WTC11 (cell line): ENCODE measurements around the gene RING1. TPM values are rescaled to one million over a fixed set of nuclear protein-coding genes. Genes with fewer than 3 reads are reported as not detected.

Experiments
- ATAC-seq: fragments of 200-7000 bp; cut with Tn5 transposase; 2 replicates; pipeline ENCODE4 v1.10.0; 2021; ENCODE audit warnings: mild to moderate bottlenecking, moderate library complexity
- CTCF ChIA-PET: fragments of 300-600 bp; sonication (Branson Sonifier 250); formaldehyde crosslinking; loops from one replicate; lab custom pipeline; 2021; ENCODE audit warnings: antibody characterized with exemption; lab: Charles Lee
- POLR2A ChIA-PET: fragments of 350-600 bp; sonication (Branson Sonifier 250); formaldehyde crosslinking; loops from one replicate; lab custom pipeline; 2021; ENCODE audit warnings: antibody characterized with exemption; lab: Charles Lee
- DNase-seq: peaks from one replicate; pipeline ENCODE4 v3.0.0; 2021; ENCODE audit warnings: low spot score
- H3K27ac Mint-ChIP-seq: 2 replicates; pipeline ENCODE4 v1.8.0; 2021; ENCODE audit warnings: mixed read lengths
- H3K27me3 Mint-ChIP-seq: 2 replicates; pipeline ENCODE4 v1.8.0; 2021; ENCODE audit warnings: low read depth, mild to moderate bottlenecking, moderate library complexity, mixed read lengths
- H3K36me3 Mint-ChIP-seq: 2 replicates; pipeline ENCODE4 v1.8.0; 2021; ENCODE audit warnings: mixed read lengths
- H3K4me1 Mint-ChIP-seq: 2 replicates; pipeline ENCODE4 v1.8.0; 2022; ENCODE audit warnings: mixed read lengths
- H3K4me3 Mint-ChIP-seq: 2 replicates; pipeline ENCODE4 v1.8.0; 2021; ENCODE audit warnings: mild to moderate bottlenecking, moderate library complexity, mixed read lengths
- H3K9me3 Mint-ChIP-seq: 2 replicates; pipeline ENCODE4 v1.8.0; 2021; ENCODE audit warnings: mixed read lengths
- CREB1 ChIP-seq: sonication (generic); formaldehyde crosslinking; IDR thresholded peaks from 2 replicates; pipeline ENCODE4 v1.8.0; 2023; ENCODE audit warnings: mild to moderate bottlenecking, missing genetic modification reagents
- FOXK1 ChIP-seq: sonication (generic); formaldehyde crosslinking; IDR thresholded peaks from 2 replicates; pipeline ENCODE4 v1.8.0; 2022; ENCODE audit warnings: mild to moderate bottlenecking, moderate library complexity, missing genetic modification reagents
- GTF2I ChIP-seq: fragments of 250-450 bp; sonication (Bioruptor Pico); conservative IDR thresholded peaks from 2 replicates; pipeline ENCODE4 v1.4.0; 2021; ENCODE audit warnings: mild to moderate bottlenecking
- HMGA2 ChIP-seq: fragments of 250-450 bp; sonication (Bioruptor Pico); IDR thresholded peaks from 2 replicates; pipeline ENCODE4 v1.4.0; 2021; ENCODE audit warnings: mild to moderate bottlenecking, moderate library complexity
- JAZF1 ChIP-seq: fragments of 250-450 bp; sonication (Bioruptor Pico); IDR thresholded peaks from 2 replicates; pipeline ENCODE4 v1.9.0; 2021; ENCODE audit warnings: moderate library complexity, mild to moderate bottlenecking, inconsistent platforms
- JUN ChIP-seq: sonication (generic); formaldehyde crosslinking; IDR thresholded peaks from 2 replicates; pipeline ENCODE4 v1.8.0; 2023; ENCODE audit warnings: mild to moderate bottlenecking, missing genetic modification reagents
- MYBL2 ChIP-seq: sonication (generic); formaldehyde crosslinking; IDR thresholded peaks from 2 replicates; pipeline ENCODE4 v1.8.1; 2023; ENCODE audit warnings: mild to moderate bottlenecking, moderate library complexity, missing genetic modification reagents
- NFATC4 ChIP-seq: fragments of 250-450 bp; sonication (Bioruptor Pico); IDR thresholded peaks from 2 replicates; pipeline ENCODE4 v1.9.0; 2021; ENCODE audit warnings: mild to moderate bottlenecking
- NR1H2 ChIP-seq: sonication (generic); formaldehyde crosslinking; IDR thresholded peaks from 2 replicates; pipeline ENCODE4 v1.9.0; 2021; ENCODE audit warnings: mild to moderate bottlenecking, moderate library complexity, missing genetic modification reagents
- NR3C1 ChIP-seq: sonication (generic); formaldehyde crosslinking; conservative IDR thresholded peaks from 2 replicates; pipeline ENCODE4 v1.8.1; 2023; ENCODE audit warnings: low read depth, mild to moderate bottlenecking, missing genetic modification reagents
- ZNF219 ChIP-seq: sonication (generic); formaldehyde crosslinking; IDR thresholded peaks from 2 replicates; pipeline ENCODE4 v1.8.0; 2023; ENCODE audit warnings: missing genetic modification reagents, mild to moderate bottlenecking, borderline replicate concordance
- ZNF317 ChIP-seq: sonication (generic); formaldehyde crosslinking; IDR thresholded peaks from 2 replicates; pipeline ENCODE4 v1.8.1; 2023; ENCODE audit warnings: low read depth, mild to moderate bottlenecking, moderate library complexity, missing genetic modification reagents, borderline replicate concordance
- ZNF671 ChIP-seq: fragments of 250-450 bp; sonication (Bioruptor Pico); IDR thresholded peaks from 2 replicates; pipeline ENCODE4 v1.8.0; 2021; ENCODE audit warnings: mild to moderate bottlenecking
- total RNA-seq: library from RNA; stranded (reverse); gene quantifications from 3 replicates; pipeline ENCODE4 v1.2.3, GENCODE V29; 2021
- TF ChIP-seq, protein P1 (sequence below): fragments of 250-450 bp; sonication (Bioruptor Pico); IDR thresholded peaks from 2 replicates; pipeline ENCODE4 v1.9.0; 2021; ENCODE audit warnings: mild to moderate bottlenecking
- TF ChIP-seq, protein P2 (sequence below): sonication (generic); formaldehyde crosslinking; IDR thresholded peaks from 2 replicates; pipeline ENCODE4 v1.8.0; 2022; ENCODE audit warnings: mild to moderate bottlenecking, missing genetic modification reagents
- TF ChIP-seq, protein P3 (sequence below): sonication (generic); formaldehyde crosslinking; IDR thresholded peaks from 2 replicates; pipeline ENCODE4 v1.8.1; 2022; ENCODE audit warnings: mild to moderate bottlenecking, missing genetic modification reagents, moderate library complexity, borderline replicate concordance
- TF ChIP-seq, protein P4 (sequence below): sonication (generic); formaldehyde crosslinking; IDR thresholded peaks from 2 replicates; pipeline ENCODE4 v1.8.0; 2022; ENCODE audit warnings: mild to moderate bottlenecking, missing genetic modification reagents
- TF ChIP-seq, protein P5 (sequence below): sonication (generic); formaldehyde crosslinking; IDR thresholded peaks from 2 replicates; pipeline ENCODE4 v1.8.1; 2022; ENCODE audit warnings: low read depth, mild to moderate bottlenecking, moderate library complexity, missing genetic modification reagents, borderline replicate concordance
- TF ChIP-seq, protein P6 (sequence below): fragments of 250-450 bp; sonication (Bioruptor Pico); IDR thresholded peaks from 2 replicates; pipeline ENCODE4 v1.9.0; 2021; ENCODE audit warnings: mild to moderate bottlenecking
- TF ChIP-seq, protein P7 (sequence below): sonication (generic); formaldehyde crosslinking; IDR thresholded peaks from 2 replicates; pipeline ENCODE4 v1.8.0; 2022; ENCODE audit warnings: missing genetic modification reagents
- TF ChIP-seq, protein P8 (sequence below): fragments of 200-600 bp; IDR thresholded peaks from 2 replicates; pipeline ENCODE4 v1.8.0; 2022; ENCODE audit warnings: antibody characterized with exemption

Gene RING1
- total RNA-seq, 1 experiment from 2014 or later: 26.6 TPM

DNA sequence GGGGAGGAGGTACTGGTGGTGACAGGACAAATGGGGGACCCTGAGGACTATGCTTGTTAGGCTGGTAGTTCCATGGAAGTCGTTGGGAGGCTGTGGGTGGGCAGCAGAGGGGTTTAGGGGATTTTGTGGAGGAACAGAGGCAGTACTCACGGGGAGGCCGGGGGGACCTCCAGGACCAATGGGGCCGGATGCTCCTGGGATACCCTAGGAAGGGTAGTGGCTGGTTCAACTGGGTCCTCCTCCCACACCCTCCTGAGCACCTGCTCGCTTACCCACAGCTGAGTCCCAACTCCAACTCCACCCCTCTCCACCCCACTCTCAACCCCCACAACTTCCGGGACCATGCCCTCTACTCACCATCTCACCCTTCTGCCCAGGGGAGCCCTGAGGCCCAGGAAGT lies 41.9 kb upstream of the RING1 start:
- Mint-ChIP-seq H3K27ac (no peak overlapping the region), H3K36me3 (no peaks in the 10 kb centered on the region), H3K27me3 (peaks cover 20% of the 10 kb centered on the region), H3K4me3 (no peak overlapping the region), H3K4me1 (peaks cover 13% of the 10 kb centered on the region), H3K9me3 (no peaks in the 10 kb centered on the region)
- CTCF ChIA-PET: no interaction called here
- ATAC-seq (no peak), DNase-seq (no peak)
- POLR2A ChIA-PET: no interaction called here
- no peak for TF ChIP-seq JUN (CRISPR knock-in tag)
- TF ChIP-seq, protein P1, sequence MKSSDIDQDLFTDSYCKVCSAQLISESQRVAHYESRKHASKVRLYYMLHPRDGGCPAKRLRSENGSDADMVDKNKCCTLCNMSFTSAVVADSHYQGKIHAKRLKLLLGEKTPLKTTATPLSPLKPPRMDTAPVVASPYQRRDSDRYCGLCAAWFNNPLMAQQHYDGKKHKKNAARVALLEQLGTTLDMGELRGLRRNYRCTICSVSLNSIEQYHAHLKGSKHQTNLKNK: no peak
- TF ChIP-seq HMGA2: no peak
- TF ChIP-seq ZNF219 (CRISPR knock-in tag): no peak
- TF ChIP-seq GTF2I: no peak
- no peak for TF ChIP-seq ZNF317 (CRISPR knock-in tag)
- TF ChIP-seq, protein P2, sequence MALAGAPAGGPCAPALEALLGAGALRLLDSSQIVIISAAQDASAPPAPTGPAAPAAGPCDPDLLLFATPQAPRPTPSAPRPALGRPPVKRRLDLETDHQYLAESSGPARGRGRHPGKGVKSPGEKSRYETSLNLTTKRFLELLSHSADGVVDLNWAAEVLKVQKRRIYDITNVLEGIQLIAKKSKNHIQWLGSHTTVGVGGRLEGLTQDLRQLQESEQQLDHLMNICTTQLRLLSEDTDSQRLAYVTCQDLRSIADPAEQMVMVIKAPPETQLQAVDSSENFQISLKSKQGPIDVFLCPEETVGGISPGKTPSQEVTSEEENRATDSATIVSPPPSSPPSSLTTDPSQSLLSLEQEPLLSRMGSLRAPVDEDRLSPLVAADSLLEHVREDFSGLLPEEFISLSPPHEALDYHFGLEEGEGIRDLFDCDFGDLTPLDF (CRISPR knock-in tag): no peak
- TF ChIP-seq, protein P3, sequence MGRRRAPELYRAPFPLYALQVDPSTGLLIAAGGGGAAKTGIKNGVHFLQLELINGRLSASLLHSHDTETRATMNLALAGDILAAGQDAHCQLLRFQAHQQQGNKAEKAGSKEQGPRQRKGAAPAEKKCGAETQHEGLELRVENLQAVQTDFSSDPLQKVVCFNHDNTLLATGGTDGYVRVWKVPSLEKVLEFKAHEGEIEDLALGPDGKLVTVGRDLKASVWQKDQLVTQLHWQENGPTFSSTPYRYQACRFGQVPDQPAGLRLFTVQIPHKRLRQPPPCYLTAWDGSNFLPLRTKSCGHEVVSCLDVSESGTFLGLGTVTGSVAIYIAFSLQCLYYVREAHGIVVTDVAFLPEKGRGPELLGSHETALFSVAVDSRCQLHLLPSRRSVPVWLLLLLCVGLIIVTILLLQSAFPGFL (CRISPR knock-in tag): no peak

DNA sequence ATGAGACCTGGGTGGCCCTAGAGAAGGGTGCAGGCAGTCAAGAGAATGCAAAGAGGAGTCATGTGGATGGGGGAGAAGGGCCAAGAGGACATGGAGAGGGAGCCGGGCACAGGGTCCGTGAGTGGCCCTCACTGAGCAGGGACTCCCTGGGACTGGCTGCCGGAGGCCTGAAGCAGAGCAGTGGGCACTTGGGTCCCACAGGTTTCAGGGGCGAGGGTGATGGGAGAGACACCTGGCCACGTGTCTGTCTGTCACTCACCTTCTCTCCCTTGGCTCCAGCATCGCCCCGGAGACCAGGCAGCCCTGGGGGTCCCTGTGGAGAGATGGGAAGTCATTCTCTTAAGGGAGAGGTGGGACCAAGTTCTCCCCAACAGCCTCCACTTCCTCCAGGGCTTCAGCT lies 41.5 kb upstream of the RING1 start:
- POLR2A ChIA-PET: no interaction called here
- Mint-ChIP-seq H3K4me1 (peaks cover 9% of the 10 kb centered on the region), H3K4me3 (no peak overlapping the region), H3K27ac (no peak overlapping the region), H3K36me3 (no peaks in the 10 kb centered on the region), H3K9me3 (no peaks in the 10 kb centered on the region), H3K27me3 (peaks cover 15% of the 10 kb centered on the region)
- no peak for ATAC-seq
- CTCF ChIA-PET: no interaction called here
- no peak for DNase-seq
- no peak for TF ChIP-seq NFATC4 (CRISPR knock-in tag)
- no peak for TF ChIP-seq NR3C1
- TF ChIP-seq ZNF219 (CRISPR knock-in tag): no peak
- no peak for TF ChIP-seq NR1H2 (CRISPR knock-in tag)
- no peak for TF ChIP-seq CREB1 (CRISPR knock-in tag)
- no peak for TF ChIP-seq MYBL2 (CRISPR knock-in tag)
- TF ChIP-seq, protein P4, sequence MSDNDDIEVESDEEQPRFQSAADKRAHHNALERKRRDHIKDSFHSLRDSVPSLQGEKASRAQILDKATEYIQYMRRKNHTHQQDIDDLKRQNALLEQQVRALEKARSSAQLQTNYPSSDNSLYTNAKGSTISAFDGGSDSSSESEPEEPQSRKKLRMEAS (CRISPR knock-in tag): no peak
- no peak for TF ChIP-seq HMGA2
- TF ChIP-seq, protein P5, sequence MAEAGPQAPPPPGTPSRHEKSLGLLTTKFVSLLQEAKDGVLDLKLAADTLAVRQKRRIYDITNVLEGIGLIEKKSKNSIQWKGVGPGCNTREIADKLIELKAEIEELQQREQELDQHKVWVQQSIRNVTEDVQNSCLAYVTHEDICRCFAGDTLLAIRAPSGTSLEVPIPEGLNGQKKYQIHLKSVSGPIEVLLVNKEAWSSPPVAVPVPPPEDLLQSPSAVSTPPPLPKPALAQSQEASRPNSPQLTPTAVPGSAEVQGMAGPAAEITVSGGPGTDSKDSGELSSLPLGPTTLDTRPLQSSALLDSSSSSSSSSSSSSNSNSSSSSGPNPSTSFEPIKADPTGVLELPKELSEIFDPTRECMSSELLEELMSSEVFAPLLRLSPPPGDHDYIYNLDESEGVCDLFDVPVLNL (CRISPR knock-in tag): no peak
- TF ChIP-seq, protein P6, sequence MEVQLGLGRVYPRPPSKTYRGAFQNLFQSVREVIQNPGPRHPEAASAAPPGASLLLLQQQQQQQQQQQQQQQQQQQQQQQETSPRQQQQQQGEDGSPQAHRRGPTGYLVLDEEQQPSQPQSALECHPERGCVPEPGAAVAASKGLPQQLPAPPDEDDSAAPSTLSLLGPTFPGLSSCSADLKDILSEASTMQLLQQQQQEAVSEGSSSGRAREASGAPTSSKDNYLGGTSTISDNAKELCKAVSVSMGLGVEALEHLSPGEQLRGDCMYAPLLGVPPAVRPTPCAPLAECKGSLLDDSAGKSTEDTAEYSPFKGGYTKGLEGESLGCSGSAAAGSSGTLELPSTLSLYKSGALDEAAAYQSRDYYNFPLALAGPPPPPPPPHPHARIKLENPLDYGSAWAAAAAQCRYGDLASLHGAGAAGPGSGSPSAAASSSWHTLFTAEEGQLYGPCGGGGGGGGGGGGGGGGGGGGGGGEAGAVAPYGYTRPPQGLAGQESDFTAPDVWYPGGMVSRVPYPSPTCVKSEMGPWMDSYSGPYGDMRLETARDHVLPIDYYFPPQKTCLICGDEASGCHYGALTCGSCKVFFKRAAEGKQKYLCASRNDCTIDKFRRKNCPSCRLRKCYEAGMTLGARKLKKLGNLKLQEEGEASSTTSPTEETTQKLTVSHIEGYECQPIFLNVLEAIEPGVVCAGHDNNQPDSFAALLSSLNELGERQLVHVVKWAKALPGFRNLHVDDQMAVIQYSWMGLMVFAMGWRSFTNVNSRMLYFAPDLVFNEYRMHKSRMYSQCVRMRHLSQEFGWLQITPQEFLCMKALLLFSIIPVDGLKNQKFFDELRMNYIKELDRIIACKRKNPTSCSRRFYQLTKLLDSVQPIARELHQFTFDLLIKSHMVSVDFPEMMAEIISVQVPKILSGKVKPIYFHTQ (CRISPR knock-in tag): no peak
- no peak for TF ChIP-seq FOXK1
- TF ChIP-seq, protein P7, sequence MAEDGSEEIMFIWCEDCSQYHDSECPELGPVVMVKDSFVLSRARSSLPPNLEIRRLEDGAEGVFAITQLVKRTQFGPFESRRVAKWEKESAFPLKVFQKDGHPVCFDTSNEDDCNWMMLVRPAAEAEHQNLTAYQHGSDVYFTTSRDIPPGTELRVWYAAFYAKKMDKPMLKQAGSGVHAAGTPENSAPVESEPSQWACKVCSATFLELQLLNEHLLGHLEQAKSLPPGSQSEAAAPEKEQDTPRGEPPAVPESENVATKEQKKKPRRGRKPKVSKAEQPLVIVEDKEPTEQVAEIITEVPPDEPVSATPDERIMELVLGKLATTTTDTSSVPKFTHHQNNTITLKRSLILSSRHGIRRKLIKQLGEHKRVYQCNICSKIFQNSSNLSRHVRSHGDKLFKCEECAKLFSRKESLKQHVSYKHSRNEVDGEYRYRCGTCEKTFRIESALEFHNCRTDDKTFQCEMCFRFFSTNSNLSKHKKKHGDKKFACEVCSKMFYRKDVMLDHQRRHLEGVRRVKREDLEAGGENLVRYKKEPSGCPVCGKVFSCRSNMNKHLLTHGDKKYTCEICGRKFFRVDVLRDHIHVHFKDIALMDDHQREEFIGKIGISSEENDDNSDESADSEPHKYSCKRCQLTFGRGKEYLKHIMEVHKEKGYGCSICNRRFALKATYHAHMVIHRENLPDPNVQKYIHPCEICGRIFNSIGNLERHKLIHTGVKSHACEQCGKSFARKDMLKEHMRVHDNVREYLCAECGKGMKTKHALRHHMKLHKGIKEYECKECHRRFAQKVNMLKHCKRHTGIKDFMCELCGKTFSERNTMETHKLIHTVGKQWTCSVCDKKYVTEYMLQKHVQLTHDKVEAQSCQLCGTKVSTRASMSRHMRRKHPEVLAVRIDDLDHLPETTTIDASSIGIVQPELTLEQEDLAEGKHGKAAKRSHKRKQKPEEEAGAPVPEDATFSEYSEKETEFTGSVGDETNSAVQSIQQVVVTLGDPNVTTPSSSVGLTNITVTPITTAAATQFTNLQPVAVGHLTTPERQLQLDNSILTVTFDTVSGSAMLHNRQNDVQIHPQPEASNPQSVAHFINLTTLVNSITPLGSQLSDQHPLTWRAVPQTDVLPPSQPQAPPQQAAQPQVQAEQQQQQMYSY (CRISPR knock-in tag): no peak
- TF ChIP-seq, protein P8, sequence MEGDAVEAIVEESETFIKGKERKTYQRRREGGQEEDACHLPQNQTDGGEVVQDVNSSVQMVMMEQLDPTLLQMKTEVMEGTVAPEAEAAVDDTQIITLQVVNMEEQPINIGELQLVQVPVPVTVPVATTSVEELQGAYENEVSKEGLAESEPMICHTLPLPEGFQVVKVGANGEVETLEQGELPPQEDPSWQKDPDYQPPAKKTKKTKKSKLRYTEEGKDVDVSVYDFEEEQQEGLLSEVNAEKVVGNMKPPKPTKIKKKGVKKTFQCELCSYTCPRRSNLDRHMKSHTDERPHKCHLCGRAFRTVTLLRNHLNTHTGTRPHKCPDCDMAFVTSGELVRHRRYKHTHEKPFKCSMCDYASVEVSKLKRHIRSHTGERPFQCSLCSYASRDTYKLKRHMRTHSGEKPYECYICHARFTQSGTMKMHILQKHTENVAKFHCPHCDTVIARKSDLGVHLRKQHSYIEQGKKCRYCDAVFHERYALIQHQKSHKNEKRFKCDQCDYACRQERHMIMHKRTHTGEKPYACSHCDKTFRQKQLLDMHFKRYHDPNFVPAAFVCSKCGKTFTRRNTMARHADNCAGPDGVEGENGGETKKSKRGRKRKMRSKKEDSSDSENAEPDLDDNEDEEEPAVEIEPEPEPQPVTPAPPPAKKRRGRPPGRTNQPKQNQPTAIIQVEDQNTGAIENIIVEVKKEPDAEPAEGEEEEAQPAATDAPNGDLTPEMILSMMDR: no peak
- TF ChIP-seq JAZF1 (CRISPR knock-in tag): no peak
- TF ChIP-seq ZNF671 (CRISPR knock-in tag): no peak
